ENCODE measurements around the gene RAD52. TPM values are rescaled to one million over a fixed set of nuclear protein-coding genes. Genes with fewer than 3 reads are reported as not detected.
A peak's percentile ranks its signal among the peaks of the same experiment; 100 is the strongest.

Gene RAD52
- total RNA-seq, 1 experiment from 2014 or later: 27.9 TPM

DNA sequence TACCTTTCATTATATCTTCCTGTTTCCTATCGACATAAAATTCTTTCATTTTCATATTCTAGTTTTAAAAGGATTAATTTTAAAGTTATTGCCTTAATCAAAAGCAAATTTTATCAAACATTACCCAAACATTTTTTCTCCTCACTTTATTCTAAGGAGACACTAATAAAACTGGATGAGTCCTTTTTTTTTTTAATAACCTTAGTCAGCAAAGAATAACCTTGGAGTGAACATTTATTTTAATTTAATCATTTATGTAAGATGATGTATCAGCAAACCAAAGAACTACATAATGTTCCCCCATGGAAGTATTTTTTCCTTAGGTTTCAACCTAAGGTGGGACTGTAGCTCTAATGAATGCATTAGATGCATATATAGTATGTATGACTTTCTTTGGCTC lies 83.9 kb downstream of the RAD52 start:
- no peak overlapping the region for H3K4me3 Mint-ChIP-seq (ENCODE audit: unreplicated experiment)
- TF ChIP-seq, protein P1, sequence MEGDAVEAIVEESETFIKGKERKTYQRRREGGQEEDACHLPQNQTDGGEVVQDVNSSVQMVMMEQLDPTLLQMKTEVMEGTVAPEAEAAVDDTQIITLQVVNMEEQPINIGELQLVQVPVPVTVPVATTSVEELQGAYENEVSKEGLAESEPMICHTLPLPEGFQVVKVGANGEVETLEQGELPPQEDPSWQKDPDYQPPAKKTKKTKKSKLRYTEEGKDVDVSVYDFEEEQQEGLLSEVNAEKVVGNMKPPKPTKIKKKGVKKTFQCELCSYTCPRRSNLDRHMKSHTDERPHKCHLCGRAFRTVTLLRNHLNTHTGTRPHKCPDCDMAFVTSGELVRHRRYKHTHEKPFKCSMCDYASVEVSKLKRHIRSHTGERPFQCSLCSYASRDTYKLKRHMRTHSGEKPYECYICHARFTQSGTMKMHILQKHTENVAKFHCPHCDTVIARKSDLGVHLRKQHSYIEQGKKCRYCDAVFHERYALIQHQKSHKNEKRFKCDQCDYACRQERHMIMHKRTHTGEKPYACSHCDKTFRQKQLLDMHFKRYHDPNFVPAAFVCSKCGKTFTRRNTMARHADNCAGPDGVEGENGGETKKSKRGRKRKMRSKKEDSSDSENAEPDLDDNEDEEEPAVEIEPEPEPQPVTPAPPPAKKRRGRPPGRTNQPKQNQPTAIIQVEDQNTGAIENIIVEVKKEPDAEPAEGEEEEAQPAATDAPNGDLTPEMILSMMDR (IDR thresholded peaks at IDR 0.05; ENCODE audit: unreplicated experiment): no peak
- POLR2A ChIA-PET: interaction anchor here (1.5 to 2.1 kb wide), 2 partner anchors 9 to 17 kb away, joined by 3 to 9 read pairs; no protein-coding TSS in a partner anchor
- peaks cover 85% of the 10 kb centered on the region for H3K36me3 Mint-ChIP-seq (ENCODE audit: insufficient read depth, unreplicated experiment)
- no peaks in the 10 kb centered on the region for H3K27me3 Mint-ChIP-seq (ENCODE audit: insufficient read depth, unreplicated experiment)
- CTCF ChIA-PET: interaction anchor here (1.0 to 2.1 kb wide), 2 partner anchors 50 to 84 kb away, joined by 3 to 6 read pairs; partner anchors contain the start of gene RAD52
- DNase-seq (ENCODE audit: unreplicated experiment): no peak
- intact Hi-C loops (cut with micrococcal nuclease): no loop called here
- H3K9me3 Mint-ChIP-seq (ENCODE audit: unreplicated experiment): no peaks in the 10 kb centered on the region
- no peak overlapping the region for H3K27ac Mint-ChIP-seq (ENCODE audit: low read depth, unreplicated experiment)
- no TSS peak for BruUV-seq (replicated peaks)
- H3K4me1 Mint-ChIP-seq (ENCODE audit: insufficient read depth, unreplicated experiment): peaks cover 10% of the 10 kb centered on the region

DNA sequence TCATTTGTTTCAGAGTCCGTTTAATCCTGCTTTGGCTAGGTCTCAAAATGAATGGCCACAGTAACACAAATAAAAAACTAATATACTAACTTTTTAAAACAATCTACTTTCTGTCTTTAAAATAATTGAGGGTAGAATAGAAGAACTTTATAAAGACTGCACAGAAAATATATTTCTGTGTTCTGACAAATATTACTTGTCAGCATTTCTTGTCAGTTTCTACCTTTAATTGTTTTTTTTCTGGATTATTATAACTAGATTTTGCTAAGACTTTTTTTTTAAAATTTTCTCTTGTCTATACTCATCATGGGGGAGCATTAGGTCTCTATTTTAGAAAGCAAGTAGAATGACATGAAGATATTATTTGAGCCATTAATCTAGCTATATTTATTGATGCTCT lies 86.2 kb downstream of the RAD52 start:
- TF ChIP-seq, protein P1 (IDR thresholded peaks at IDR 0.05; ENCODE audit: unreplicated experiment): no peak
- Mint-ChIP-seq H3K4me3 (ENCODE audit: unreplicated experiment) (no peak overlapping the region), H3K4me1 (ENCODE audit: insufficient read depth, unreplicated experiment) (peaks cover 10% of the 10 kb centered on the region), H3K36me3 (ENCODE audit: insufficient read depth, unreplicated experiment) (peaks cover 81% of the 10 kb centered on the region), H3K27me3 (ENCODE audit: insufficient read depth, unreplicated experiment) (no peaks in the 10 kb centered on the region), H3K27ac (ENCODE audit: low read depth, unreplicated experiment) (peak overlapping the region; percentile 39), H3K9me3 (ENCODE audit: unreplicated experiment) (no peaks in the 10 kb centered on the region)
- ChIA-PET POLR2A (interaction anchor here (0.6 to 11.4 kb wide), 7 partner anchors 10 to 232 kb away, joined by 3 to 142 read pairs (median 9); no protein-coding TSS in a partner anchor), CTCF (interaction anchor here (1.3 kb wide), 1 partner anchor 47 kb away, joined by 9 read pairs; no protein-coding TSS in a partner anchor)
- BruUV-seq (replicated peaks): no TSS peak
- DNase-seq (ENCODE audit: unreplicated experiment): no peak
- intact Hi-C loops (cut with micrococcal nuclease): no loop called here

DNA sequence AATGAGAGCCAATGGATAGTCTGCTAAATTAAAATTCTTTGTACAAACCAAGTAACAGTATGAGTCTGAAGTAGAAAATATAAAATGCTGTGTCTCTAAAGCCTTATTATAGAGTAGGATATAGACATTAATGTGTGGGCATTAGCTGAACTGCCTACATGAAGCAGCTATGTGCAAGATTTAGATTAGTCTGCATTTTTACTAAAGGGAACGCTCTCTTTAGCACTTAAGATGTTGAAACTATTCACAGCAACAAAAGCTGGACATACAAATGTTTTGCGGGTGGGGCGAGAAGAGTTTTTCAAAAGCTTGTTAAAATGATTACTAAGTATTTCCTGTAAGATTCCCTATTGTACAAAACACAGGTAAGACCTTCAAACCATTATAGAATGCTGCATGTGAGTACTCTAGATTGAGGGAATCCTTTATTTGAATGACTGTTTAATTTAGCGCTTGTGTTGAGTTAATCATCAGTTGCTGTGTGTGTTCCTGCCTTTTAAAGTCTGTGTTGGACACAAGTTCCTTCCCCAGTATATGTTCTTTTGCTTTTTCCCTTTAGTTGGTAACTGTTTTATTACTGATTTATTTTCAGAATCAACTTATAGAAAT lies 87.1 kb downstream of the RAD52 start:
- intact Hi-C loops (cut with micrococcal nuclease): no loop called here
- Mint-ChIP-seq H3K27ac (ENCODE audit: low read depth, unreplicated experiment) (peak overlapping the region; percentile 39), H3K27me3 (ENCODE audit: insufficient read depth, unreplicated experiment) (no peaks in the 10 kb centered on the region), H3K36me3 (ENCODE audit: insufficient read depth, unreplicated experiment) (peaks cover 78% of the 10 kb centered on the region), H3K4me3 (ENCODE audit: unreplicated experiment) (no peak overlapping the region), H3K9me3 (ENCODE audit: unreplicated experiment) (no peaks in the 10 kb centered on the region), H3K4me1 (ENCODE audit: insufficient read depth, unreplicated experiment) (peaks cover 16% of the 10 kb centered on the region)
- no TSS peak for BruUV-seq (replicated peaks)
- TF ChIP-seq, protein P1 (IDR thresholded peaks at IDR 0.05; ENCODE audit: unreplicated experiment): no peak
- DNase-seq (ENCODE audit: unreplicated experiment): no peak
- ChIA-PET POLR2A (interaction anchor here (0.5 to 11.4 kb wide), 15 partner anchors 8 to 291 kb away, joined by 3 to 142 read pairs (median 4); partner anchors contain the start of gene RAD52), CTCF (interaction anchor here (0.5 to 2.2 kb wide), 3 partner anchors 15 to 294 kb away, joined by 3 to 10 read pairs (median 5); no protein-coding TSS in a partner anchor)

Other genes with a start within 250 kb of the RAD52 start
- gene WNK1, start 197.1 kb downstream of the RAD52 start, total RNA-seq (2022): 123 and 139 TPM in 2 replicates
- gene ERC1, start 41.5 kb upstream of the RAD52 start, total RNA-seq (2022): 55.1 and 86.8 TPM in 2 replicates

Data from MCF 10A (cell line).